C4-2B (cell line): ENCODE data around the gene SPTBN2.

Experiments
- CTCF ChIP-seq: fragments of 450-650 bp; conservative IDR thresholded peaks from 2 replicates; pipeline ENCODE4 v1.5.1; 2017; ENCODE audit warnings: mild to moderate bottlenecking
- ZFX ChIP-seq: fragments of 450-650 bp; IDR thresholded peaks from 2 replicates; pipeline ENCODE4 v1.6.1; 2017

GRCh38 chr11:66700742-66701141 is 28.3 kb downstream of the SPTBN2 start:
- TF ChIP-seq CTCF (no peak), ZFX (no peak)
